ENCODE measurements around the gene MAD2L1BP.
A peak's percentile ranks its signal among the peaks of the same experiment; 100 is the strongest.

Gene MAD2L1BP

DNA sequence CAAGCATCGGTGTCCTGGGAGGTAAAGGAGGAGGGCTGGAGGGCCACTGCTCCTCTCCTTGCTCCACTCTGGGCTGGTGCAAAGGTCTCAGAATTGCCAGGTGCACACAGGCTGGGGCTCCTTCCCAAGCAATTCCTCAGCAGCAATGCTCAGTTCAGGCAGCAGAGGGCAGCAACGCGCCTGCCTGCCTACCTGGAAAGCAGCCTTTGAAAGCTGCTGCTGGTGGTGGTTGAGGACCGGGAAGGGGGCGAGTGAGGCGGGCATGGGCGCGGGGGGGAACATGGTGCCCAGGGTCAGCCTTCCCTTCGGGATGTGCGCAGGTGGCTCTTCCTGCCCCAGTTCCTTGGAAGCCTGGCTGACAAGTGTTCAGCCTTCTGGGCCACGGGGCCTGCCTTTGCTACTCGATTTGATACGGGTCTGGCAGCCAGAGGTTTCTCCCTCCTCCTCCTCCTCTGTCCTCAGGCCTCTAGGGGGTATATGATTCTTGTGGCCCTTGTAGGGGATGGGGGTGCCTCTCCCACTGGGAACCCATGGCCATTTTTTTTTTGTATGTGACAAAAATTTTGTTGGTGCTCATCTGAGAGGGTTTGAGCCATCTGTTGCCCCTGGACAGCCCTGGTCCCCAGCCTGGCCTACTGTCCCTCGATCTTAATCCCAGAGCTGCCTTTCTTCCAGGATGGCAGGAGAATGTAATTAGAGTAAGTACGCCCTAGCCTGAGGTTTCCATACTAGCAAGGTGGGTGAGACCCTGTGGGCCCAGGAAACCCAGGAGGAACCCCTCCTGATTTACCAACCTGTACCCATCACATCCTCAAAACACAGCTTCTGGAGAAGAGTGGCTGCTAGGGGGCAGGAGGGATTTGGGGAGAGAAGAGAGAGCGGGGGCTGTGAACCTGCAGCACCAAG, 31.9 kb downstream of the MAD2L1BP start:
- DNase-seq (ENCODE audit: low read depth) = peak; percentile 69

DNA sequence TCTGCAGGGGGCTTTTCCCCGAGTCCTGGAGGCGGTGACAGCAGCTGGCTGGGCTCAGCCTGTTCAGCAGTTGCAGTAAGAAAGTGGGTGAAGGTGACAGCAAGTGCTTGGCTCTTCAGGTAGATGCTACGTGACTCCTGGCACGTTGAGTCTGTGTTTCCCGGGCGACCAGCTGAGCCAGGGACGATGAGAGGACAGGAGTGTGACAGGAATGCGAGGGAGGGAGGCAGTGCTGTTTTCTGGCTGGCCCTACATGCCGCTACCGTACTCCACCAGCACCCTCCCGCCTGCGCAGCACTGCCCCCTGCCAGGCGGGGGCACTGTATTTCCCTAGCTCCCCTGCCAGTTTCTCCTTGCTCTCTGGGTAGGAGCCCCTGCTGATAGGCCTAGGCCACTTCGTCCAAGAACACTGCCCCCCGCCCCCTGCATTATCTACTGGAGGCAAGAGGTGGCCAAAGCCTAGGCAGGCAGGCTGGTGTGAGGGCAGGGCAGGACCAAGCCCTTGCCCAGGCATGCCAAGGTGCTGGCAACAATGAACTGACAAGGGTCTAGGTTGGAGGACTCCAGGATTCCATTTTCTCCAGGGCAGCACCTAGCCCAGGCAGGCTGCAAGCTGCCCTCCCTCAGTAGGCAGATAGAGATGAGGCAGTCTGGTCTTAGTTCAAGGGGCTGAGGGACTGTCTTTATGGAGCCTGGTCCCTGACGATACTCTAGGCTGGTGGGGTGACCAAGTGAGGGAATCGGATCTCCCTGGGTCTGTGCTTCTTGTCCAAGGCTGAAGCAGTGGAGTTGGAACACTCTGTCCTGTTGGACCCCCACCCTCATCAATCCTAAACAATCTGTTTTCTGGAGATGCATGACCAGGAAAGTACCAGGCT, 32.8 kb downstream of the MAD2L1BP start:
- no peak for DNase-seq (ENCODE audit: low read depth)

DNA sequence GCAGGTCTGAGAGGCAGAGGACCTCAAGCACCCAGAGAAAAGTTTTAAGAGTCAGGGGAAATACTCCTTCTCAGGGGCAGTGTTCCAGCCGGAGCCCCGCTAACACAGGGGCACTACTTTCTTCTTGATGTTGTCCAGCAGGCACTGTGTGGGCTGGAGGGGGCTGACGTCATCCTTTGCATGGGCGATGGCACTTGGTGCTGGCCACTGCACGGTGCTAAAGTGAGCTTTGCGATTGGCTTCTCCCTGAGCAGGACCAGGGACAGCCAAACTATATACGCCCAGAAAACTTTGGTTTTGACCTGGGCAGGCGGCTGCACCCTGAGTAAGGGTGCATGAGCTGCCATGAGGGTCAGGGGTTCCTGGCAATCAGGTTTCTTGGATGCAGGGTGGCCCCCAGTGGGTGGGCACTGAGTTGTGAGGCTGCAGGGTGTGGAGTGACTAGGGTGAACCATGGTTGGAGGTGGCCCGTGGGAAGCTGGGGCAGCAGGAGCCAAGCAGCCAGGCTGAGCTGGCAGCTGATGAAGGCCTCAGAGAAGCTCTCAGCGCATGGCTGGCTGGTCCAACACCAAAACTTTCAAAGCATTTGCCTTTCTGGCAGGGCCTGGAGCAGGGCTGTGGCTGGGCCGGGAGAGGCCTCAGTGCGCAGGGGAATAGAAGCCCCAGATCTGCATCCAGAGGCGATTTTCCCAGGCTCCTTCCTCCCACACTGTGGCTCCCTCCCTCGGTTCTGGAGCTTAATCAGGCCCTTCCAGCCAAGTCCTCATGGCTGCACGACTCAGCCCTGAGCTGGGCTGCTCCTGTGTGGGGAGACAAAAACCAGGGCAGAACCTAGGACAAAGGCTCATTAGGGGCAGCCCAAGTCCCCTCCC, 33.6 kb downstream of the MAD2L1BP start:
- DNase-seq (ENCODE audit: low read depth) = no peak

DNA sequence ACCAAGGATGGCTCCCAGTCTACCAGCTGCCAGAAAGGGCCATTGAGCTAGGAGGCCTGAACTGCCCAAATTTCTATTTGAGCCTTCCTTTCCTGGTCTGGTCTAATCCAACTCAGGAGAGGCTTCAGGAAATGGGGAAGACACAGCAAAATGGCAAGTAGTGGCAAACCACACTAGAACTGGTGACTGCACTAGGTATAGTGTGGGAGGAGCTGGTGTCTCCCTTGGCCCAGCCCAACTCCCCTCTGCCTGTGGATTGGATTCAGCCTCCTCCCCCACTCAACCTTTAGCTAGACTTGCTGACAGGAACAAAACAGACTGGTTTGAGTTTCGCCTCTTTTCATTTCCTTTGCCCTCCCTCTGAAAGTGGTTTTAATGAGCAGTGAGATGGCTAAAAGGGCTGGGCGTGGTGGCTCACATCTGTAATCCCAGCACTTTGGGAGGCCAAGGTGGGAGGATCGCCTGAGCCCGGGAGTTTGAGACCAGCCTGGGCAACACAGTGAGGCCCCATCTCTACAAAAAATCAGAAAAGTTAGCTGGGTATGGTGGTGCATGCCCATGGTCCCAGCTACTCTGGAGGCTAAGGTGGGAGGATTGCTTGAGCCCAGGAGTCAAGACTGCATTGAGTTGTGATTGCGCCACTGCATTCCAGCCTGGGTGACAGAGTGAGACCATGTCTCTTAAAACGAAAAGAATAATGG, 34.4 kb downstream of the MAD2L1BP start:
- DNase-seq (ENCODE audit: low read depth) = no peak

DNA sequence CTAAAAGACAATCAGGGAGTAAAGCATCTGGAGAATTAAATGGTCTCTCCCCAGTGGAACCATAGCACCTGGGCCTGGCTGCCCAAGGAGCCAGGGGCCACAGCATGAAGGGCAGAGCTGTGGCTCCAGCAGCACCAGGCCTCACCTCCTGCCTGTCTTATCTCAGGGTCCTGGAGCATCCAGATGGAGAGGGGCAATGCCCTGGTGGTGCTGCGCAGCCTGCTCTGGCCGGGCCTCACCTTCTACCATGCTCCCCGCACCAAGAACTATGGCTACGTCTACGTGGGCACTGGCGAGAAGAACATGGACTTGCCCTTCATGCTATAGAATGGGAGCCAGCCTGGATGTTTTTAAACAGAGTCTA, 35.0 kb downstream of the MAD2L1BP start:
- DNase-seq (ENCODE audit: low read depth) = no peak

DNA sequence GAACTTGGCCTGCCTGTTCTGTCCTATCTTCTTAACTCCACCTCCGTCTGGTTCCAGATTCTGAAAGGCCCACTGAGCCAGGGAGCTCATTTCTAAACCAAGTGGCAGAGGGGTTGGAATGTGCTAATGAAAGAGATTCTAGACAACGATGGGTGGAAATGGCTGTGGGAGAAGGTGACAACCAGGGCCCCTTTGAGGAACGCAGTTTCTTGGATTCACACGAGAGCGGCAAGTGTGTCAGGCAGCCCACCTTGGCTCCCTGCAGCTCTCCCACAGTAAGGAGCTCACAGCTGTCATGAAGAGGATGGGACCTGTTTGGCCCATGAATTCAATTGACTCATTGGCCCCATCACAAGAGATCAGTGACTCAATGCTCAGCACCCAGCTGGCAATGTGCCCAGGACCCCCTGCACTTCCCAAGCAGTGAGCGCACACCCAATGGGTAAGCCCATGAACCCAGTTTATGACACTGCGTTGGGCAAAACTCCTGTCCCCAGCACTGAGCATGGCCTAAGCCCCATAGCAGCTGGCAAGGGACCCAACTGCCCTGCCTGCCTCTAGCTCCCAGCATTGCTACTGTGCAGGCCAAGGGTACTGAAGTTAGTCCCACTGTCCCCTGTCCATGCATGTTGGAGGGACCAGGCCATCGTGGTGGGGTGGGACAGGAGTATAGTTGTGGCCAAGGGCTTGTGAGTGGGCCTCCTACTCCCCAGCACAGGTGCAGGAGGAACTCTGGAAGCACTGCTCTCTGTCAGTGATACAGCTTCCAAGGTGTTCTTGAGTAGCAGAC, 35.6 kb downstream of the MAD2L1BP start:
- no peak for DNase-seq (ENCODE audit: low read depth)

DNA sequence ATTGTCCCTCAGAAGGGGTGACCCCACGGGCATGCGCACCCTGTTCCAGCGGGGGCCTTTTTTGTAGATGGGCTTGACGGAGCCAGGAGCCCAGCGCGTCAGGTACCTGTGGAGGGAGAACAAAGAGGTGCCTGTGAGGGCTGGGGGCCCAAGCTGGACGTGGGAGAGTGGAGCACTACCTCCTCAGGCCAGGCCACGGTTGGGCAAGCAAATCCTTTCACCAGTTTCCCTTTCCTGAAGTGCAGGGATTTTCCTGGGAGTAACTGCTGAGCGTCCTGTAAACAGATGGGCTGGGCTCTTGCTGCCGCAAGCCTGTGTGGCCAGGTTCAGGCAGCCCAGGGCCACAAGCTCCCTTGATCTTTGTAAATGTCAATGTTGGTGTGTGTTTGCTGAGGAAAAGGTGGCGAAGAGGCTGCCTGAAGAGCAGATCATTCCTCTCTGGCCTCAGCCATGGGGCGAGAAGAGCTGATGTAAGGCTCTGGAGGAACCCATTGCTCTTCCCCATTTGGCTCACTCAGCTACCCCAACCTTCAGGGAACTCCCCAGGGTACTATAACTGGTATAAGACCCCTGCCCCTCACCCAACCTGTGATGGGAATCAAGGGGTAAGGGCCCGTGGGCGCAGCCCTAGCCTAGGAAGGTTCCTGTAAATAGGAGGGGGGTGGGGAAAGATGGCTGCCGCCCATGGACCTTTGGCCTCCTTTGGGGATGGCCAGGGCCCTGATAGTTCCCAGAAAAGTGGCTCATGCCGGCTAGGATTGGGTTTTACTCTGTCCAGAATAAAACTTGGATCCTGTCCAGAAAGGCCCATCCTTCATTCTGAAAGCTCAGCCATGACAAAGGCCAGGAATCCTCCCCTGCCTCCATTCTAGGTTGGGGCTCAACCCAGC, 36.4 kb downstream of the MAD2L1BP start:
- no peak for DNase-seq (ENCODE audit: low read depth)

DNA sequence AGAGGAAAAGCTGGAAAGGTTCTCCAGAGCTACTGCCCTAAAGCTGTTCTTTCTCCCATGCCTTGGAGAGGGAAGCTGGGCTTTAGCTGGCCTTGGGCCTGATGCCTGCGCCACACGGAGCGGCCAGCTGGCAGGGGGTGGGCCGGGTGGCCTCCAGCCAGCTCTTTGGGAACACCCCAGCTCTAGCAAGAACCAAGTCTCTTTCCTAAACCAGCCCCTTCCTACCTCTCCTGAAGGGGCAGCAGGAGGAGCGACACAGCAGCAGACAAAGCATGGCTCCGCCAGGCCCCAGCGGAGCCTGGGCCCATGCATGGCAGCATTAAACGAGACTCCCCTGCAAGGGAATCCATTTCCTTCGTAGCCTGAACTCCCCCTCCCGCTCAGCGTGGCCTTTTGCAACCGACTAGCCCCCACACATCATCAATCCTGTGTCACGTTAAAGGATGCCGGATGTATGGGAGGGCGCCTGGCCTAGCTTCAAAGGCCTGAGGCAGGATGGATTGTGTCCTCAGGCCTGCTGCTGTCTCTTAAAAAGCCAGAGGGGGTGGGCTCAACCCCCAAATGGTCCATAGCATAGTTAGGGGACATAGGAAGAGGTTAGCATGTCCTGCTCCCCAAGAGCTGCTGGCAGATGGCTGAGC, 37.9 kb downstream of the MAD2L1BP start:
- no peak for DNase-seq (ENCODE audit: low read depth)

DNA sequence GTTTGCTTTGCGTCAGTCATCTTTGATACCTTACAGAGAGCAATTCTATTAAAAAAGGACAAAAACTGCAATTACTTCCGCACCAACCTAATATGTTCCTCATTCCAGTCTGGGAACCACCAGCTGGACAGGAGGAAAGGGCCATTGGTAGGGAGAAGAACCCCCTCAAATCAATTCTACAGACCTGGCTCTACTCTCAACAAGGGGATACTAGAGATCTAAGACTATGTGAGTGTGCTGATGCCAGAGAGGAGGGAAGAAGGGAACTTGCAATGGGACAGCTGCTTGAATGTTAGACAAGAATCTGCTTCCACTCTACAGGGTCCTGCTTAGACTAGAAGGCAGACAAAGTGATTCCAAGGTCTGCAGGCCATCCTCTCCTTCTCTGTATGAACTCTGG, 38.7 kb downstream of the MAD2L1BP start:
- no peak for DNase-seq (ENCODE audit: low read depth)

DNA sequence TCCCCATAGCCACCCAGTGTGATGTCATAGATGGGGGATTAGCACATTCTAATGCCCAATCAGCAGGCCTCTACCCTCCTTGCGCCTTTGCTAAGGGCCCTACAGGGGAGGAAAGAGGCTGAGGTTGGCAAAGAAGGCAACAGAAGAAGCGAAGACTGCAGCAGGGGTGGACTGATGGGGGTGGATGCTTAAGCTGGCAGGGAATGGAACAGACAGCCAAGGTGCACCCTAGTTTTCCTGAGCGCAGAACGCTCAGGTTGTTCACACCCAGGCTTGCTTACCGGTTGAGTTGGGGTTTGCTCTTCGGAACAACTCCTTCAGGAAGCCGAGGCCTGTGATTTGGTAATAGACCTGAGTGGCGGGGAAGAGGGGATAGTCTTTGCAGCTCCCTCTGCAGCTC, 39.3 kb downstream of the MAD2L1BP start:
- DNase-seq (ENCODE audit: low read depth) = no peak

DNA sequence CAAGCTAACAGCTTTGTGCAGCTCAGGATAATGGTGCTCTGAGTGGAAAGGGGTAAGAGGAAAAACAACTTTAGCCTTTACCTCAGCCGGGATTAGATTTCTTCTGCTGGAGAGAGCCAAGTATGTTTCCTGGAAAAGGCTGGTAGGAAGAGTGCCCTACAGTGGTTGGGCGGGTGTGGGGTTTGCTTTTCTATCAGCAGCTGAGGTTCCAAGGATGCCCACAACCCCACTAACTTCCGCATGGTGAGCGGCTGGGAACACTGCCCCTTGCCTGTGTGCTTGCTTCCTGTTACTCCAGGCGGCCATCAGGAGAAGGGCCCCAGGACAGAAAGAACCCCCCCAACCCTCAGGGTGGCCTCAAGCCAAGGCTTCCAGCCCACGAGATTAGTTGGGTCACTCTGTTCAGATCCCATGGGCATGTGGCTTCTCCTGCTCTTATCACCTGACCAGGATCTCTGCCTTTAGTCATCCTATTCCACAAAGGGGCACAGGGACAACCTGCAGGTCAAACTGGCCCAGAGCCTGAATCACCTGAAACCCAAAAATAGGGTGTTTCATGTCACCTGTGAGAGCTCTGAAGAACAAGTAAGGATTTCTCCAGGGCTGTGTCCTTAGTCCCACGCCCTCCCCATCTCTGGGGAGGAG, 41.4 kb downstream of the MAD2L1BP start:
- DNase-seq (ENCODE audit: low read depth) = no peak

DNA sequence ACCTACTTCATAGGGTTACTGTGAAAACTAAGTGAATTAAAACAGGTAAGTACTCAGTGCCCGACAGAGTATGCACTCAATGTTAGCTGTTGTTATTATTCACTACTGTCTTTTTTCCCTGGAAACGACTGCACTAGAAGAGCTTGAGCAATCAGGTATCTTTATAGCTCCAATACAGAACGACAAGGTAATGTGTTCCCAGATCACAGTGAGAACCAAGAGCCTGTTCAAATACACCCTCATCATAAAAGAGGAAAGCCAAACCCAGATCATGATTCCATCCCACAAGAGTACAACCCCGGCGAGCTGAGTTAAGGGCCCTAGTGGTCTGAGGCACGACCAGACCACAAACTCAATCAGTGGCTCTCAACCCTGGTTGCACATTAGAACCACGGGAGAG, 42.1 kb downstream of the MAD2L1BP start:
- no peak for DNase-seq (ENCODE audit: low read depth)

DNA sequence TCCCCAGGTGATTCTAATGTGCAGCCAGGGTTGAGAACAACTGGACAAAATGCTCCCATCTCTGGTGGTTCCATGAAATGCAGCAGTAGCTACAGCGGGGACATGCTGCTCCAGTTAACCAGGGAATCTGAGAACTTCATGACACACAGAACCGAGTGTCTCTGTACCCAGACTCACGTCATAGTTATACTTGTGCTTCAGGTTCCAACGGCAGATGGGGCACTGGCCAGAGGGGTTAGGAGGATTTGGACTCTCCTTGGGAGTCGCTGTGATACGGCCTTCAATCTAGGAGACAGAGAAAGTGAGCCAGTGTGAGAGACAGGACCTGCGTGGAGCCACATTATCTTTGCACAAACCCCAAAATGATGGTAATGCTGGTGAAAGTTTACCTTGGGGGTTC, 42.7 kb downstream of the MAD2L1BP start:
- DNase-seq (ENCODE audit: low read depth) = no peak

DNA sequence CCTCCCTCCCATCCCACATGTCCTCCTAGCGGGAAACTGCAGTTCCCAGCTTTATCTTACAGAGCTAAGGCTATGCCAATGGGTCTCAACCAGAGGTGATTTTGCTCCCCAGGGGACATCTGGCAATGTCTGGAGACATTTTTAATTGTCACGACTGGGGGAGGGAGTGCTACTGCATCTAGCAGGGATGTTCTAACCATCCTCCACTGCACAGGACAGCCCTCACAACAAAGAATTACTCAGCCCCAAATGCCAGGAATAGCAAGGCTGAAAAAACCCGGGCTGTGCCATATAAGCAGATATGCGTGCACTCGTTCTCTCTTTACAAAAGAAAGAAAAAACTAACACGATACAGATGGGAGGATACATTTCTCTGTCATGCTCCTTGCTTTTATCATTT, 43.4 kb downstream of the MAD2L1BP start:
- DNase-seq (ENCODE audit: low read depth) = no peak

DNA sequence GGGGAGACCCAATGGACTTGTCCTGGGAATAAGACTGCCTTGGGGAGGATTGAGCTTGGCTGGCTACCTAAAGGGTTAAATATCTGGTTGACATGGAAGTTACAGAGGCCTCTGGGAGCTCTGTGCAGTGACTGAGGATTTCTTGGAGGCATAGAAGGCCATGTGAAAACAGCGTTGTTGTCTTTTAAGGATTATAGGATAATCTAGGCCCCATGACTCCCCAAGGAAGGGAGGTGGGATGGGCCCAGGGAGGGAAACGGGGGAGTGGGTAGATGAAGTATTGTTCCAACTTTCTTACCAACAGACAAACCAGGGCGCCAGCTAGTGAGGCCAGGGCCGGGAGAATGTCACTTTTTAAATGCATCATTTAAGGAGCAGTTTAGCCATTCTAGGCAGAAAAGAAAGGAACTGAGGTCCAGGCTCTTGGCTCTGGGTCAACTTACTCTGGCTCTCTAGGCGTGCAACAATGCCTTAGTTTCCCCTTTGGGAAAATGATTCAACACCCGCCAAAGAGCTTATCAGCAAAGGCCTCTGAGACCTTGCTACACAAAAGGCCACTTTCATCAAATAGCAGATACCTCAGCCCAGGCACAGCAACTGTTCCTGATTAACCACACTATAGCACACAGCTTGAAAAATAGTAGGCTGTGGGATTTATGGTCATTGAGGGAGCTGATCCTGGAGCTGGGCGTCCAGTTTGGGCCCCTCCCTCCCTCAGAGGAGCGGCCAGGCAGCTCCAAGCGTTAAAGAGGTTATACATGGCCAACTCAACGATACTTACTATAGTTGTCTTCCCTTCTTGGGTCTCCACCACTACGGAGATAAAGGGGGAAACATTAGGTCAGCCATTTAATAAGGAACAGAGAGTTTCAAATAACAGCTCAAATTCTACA, 44.9 kb downstream of the MAD2L1BP start:
- no peak for DNase-seq (ENCODE audit: low read depth)

DNA sequence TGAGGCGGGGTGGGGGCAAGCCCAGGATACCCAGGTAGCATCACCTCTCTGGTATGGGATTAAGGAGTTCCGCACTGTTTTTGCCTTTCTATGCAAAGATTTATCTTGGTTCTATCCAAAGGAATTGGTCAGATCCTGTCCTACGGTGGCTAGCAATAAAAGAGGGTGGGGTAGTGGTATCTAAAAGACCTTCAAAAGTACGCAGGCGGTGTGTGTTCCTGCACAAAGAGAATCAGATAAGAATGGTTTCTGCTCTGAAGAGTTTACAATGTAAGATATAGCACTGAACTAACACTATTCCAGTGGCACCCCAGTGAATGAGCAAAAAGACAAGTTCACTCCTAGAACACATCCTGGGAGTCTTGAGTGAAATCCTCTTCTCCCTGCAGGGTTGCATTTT, 45.7 kb downstream of the MAD2L1BP start:
- DNase-seq (ENCODE audit: low read depth) = no peak

DNA sequence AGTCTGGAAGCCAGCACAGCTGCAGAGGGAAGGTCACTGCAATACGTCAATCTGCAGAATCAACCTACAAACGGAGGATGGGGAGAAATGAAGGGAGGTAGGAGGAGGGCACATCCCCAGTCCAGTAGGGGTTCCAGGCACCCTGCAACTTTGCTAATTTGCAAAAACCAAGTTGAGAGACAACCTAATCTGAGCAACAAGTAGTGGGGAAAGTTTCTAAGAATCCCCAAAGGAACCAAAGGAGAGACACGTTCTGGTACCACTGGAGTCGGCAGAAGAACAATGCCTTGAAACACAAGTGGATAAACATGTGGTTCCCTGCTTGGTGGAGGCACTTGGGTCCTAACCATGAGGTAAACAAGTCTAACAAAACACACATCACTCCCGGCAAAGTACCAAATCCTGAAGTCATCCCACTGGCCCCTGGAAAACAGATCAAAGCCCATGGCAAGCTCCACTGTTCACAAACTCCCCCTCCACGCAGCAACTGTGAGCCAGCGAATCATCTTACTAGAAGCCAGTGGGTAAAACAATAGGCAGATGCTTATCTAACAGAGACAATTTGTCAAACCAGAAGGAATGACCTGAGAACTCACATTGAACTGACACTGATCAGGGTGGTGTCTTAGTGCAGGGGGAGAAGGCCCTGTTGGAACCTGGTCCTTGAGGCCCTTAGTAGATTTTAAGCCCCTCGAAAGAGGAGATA, 47.2 kb downstream of the MAD2L1BP start:
- no peak for DNase-seq (ENCODE audit: low read depth)

Data from stimulated activated CD8-positive, alpha-beta memory T cell treated with anti-CD3 and anti-CD28 coated beads, Interleukin-15, amount 100 ng/mL, for 24 hours (primary cell).